ENCODE measurements around the gene C1orf94.
"Not testable (repeated sequence)": the region's sequence is repeated elsewhere in the genome, so short reads cannot be mapped to it uniquely, and the experiment has no call there.

Gene C1orf94

DNA sequence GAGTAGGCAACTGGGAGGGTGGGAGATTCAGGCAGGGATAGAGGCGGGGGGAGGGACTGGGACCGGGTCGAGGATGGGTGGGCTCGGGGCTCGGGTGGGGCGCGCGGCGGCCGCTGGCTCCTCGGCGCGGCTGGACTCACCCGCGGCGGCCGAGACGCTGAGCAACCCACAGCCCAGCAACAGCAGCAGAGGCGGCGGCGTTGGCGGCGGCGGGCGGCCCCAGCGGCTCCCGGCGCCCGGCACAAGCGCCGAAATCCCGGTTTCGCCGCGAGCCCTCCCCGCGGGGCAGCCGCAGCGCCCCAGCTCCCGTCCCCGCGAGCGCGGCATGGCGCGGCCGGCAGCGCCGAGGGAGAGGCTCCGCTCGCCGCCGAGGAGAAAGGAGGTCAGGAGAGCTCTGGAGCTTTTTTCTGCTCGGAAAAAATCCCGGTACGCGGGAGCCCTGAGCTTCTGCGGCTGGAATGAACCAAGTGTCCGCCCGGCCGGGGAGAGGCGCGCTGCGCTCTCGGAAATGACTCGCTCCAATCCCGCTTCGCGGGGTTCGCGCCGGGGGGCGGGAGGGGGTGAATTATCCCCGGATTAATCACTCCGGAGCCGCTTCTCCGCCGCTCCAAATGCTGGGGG, 11.8 kb upstream of the C1orf94 start, which contains the start of gene CSMD2:
Gene CSMD2 (minus strand): TSS at position 460 of the 621 bp plus-strand sequence. CDS start 133 bp downstream, at position 327.
- no peak for DNase-seq

DNA sequence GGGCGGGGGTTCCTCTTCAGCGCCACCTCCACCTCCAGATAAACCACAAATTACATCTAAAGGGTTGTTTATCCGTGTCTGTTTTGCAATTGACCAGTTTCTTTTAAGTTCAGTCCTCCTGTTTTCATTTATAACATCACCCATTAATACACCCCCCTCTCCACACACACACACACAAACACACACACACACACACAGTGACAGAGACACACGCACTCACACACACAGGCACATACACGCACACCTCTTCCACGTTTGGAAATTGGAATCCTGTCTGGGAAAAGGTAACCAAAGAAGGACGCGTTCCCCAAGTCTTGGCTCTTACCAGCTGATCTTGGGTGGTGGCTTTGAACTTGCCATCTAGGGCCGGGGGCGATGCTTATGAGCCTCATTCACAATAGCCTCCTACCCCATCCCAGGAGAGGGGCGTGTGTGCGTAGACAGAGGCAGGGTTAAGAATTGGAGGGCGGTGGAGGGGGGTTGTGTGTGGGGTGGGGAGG, 11.2 kb upstream of the C1orf94 start:
- DNase-seq: no peak

DNA sequence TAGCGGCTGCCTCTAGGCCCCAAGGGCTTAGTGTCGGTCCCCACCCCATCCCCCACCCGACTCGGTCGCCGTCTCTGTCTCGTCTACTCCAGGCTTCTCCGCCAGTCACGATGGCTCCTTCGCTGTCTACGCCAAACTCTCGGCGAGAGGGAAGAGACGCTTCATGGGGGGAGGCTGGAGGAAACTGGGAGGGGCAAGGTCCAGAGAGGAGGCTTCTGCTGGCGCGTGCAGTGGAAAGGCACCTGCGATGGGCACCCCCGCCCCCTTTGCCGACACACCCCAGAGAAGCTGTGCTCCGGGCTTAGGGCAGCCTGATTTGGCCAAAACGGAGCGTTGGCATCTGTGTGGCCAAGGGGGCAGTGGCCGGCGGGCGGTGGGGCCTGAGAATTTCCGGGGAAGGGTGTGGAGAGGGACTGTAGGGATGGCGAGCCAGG, 10.5 kb upstream of the C1orf94 start:
- no peak for DNase-seq

DNA sequence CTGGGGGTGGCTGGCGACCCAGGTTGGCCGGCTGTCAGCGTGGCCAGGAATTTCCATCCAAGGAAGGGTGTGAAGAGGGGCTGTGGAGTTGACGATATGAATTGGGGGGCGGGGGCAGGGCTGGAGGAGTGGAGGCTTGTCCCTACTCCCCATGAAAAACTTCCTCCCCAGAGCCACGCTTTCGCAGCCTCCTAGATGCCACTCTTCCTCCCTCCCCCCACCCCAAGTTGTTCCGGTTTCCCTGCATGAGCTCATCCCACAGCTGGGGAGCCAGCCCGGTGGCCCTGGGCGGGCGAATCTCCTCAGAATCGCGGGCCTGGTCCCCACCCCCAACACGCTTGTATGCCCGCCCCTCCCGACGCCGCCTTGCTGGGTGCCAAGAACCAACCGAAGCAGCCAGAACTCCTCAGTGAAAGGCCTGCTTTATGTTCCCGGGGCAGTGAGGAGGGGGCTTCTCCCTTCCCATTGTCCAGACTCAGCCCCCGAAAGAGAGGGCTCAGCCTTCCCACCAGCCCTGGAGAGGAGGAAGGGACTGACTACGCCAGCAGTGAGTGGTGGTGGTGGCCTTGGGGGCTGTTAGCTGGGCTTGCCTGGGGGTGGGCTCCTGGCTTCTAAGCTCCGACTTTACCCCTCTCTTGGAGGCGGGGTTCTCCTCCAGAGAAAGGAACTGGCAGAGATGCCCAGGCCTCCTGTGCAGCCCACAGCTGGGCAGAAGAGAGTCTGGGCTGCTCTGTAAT, 9.9 kb upstream of the C1orf94 start:
- no peak for DNase-seq

DNA sequence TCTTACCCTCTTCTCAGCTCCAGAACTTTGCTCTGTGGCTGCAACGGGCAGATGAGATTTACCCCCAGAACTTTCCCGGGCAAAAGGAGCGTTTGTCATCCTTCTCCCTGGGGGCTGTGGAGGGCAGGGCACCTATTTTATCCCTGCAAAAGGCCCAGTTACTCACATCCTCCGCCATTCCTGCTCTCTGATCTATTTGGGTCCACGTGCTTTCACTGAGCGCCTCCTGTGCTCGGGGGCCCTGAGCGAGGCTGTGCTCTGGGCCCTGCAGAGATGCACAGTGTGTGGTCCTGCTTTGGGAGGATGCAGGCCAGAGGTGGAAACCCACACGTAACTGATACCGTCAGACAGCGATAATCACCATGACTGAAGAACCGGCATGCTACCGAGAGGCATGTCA, 9.3 kb upstream of the C1orf94 start:
- DNase-seq: no peak

DNA sequence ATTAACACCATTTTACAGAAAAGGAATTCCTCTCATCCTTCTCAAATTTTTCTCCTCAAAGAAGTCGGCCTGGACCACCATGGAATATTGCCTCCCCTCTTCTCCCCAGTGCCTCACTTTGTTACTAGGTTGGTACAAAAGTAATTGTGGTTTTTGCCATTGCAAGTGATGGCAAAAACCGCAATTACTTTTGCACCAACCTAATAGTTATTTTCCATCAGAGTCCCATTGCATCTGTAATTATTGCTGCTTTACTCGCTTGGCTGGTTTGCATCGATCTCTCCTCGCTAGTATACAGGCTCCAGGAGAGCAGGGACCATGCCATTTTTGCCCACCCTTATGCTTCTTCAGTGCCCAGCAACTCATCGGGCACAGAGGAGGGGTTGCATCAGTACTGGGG, 963 bp upstream of the C1orf94 start:
- no peak for DNase-seq

DNA sequence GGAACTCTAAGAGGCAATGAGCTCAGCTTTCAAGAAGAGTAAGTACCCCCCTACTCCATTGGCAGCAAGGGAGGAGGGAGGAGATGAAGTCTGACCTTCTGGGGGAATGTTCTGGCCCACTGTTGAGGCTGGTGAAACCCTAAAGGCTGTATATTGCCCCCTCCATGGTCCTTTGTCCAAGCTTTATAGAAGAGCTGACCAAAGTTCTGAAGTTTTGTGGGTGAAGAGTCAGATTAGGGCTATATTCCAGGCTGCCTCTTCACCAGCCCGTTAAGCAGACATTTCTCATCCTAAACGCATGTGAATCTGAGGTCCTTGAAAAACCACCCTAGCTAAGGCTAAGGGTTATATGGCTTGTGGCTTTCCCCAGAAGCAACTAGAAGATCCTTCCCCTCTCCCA, 1.4 kb downstream of the C1orf94 start:
- no peak for DNase-seq

DNA sequence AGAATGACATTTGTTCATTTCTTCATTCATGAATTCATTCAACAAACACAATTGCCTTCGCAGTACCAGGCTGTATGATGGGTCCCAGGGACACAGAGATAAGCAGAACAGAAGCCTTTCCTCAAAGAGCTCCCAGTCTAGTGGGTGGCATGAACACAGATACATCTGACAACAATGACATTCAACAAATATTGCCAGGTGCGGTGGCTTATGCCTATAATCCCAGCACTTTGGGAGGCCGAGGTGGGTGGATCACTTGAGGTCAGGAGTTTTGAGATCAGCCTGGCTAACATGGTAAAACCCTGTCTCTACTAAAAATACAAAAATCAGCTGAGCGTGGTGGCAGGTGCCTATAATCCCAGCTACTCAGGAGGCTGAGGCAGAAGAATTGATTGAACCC, 6.7 kb downstream of the C1orf94 start:
- DNase-seq: not testable (repeated sequence)

DNA sequence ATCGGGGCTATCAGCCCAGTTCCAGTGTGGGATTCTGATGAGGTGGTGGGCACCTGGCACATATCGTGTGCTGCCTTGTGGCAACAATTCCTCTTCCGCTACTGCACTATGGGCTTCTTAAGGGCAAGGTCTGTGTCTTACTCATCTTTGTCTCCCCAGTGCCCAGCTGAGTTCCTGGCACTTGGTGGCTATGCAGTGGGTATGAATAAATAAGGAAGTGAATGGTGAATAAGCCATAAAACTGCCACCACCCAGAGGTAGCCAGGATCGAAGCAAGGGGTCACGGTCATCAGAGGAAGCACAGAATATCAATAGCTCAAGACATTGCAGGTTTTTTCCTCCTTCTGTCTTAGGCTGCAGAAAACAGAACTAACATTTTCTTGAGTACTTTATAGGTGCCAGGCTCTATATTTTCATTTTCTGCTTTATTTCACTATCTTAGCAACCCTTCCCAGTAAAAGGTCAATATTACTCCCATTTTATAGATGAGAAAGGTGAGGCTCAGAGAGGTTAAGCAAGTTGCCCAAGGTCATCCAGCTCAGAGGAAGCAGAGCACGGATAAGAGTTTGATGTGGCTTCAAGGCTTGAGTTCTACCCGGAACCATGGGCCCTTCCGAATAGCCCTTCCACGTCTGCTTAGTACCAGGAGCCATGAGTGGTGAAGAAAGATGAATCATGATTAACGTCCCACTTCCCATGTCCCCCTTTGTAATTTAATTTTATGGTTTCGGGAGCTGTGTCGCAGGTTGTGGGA, 10.2 kb downstream of the C1orf94 start:
- no peak for DNase-seq

DNA sequence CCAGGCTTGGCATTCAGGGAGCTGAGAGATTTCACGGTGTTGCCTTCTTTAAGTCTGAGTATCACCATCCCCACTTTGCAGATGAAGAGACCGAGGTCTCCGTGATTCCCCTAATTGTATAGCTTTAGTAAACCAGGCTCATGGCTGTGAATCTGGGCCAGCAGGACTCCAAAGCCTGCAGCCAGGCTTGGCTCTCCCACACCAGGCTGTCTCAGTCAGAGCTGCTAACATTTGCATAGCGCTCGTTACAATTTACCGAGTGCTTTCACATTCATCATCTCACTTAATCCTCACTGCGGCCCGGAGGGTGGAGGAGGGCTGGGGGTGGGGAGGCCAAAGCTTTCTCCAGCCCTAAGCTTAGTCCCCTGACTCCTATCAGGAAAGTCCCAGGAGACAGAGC, 11.7 kb downstream of the C1orf94 start:
- no peak for DNase-seq

DNA sequence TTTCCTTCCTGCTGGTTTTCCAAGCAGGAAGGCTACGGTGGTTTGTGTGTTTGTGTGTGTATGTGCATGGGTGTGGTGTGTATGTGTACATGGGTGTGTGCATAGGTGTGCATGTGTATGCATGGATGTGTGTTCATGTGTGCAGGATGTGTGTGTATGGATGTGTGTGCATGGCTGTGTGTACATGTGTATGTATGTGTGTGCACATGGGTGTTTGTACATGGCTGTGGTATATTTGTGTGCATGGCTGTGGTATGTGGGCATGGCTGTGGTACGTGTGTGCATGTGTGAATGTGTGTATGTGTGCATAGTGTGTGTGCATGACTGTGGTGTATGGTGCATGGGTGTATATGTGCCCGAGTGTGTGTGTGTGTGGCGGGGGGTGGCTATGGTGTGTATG, 12.3 kb downstream of the C1orf94 start:
- no peak for DNase-seq

DNA sequence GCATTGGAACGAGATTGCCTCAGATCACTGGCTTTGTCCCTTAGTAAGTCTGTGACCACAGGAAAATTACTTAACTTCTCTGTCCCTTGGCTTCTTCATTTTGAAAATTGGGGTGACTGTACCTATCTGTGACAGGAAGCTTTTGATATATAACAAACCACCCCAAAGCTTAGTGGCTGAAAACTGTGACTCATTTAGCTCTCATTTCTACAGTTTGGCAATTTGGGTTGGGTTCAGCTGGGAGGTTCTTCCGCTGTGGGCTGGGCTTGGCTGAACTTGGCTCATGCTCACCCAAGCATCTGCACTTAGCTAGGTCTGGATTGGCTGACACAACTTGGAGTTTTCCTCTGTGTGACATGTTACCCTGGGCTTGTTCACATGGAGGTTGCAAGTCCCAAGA, 14.0 kb downstream of the C1orf94 start:
- no peak for DNase-seq

DNA sequence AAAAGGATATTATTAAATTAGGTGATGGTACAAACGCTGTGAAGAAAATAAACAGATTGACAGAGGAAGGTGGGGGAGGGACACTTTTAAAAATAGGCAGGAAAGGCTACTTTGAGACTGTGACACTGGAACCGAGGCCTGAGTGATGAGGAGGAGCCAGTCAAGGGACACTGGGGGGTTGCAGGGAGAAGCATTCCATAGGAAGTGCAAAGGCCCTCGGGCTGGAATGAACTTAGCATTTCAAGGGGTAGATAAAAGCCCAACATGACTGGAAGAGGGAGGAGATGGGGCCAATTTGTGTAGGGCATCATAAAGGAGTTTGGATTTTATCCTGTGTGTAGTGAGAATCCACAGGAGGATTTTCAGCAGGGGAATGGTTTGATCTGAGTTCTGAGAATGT, 15.9 kb downstream of the C1orf94 start:
- no peak for DNase-seq

DNA sequence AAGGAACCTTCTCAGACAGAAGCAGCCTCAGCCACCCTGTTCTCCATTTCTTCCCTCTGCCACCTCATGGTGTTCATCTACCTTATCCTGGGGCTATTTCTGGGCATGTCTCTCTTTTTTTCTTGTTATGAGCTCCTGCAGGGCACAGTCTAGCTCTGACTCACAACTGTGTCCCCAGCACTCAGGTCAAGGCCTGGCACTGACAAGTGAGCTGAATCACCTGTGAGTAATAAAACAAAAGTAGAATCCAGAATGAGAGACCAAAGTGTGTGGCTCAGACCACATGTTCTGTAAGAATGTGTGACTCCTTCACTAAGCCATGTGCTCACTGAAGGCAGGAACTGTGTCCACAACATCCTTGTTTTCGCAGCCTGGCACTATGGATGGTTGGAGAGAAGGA, 23.2 kb downstream of the C1orf94 start:
- no peak for DNase-seq

DNA sequence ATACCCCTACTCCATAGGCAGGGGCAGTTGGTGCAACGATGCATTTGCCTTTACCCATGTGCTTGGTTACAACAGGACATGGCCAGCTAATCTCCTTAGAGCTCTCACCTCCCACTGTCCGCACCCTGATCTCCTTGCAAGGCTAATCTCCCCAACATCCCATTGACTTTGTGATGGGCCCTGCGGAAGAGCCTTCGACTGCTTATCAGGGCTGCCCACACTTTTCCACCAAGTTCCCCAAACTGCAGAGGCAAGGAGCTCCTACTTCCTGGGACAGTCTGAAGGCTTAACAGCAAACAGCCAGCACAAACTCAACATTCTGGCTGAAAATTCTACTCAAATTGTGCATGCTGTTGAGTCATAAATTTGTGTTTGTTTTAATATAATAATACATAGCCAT, 36.0 kb downstream of the C1orf94 start:
- no peak for DNase-seq

DNA sequence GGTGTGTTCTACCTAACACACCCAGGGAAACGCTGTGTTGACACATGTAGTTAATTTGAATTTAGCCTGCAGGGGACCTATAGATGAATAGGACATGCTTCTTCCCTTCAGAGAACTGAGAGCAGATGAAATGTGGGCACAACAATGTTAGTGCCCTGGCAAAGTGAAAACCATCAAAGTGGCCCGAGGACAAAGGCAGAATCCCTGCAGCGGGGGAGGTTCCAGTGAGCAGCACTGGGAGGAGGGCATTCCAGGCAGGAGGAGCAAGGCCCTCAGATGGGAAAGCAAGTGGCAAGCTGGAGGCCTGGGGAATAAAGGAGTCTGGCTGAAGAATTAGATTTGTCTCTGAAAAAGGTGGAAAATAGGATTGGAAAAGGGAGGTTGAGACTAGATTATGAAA, 37.2 kb downstream of the C1orf94 start:
- DNase-seq: no peak

DNA sequence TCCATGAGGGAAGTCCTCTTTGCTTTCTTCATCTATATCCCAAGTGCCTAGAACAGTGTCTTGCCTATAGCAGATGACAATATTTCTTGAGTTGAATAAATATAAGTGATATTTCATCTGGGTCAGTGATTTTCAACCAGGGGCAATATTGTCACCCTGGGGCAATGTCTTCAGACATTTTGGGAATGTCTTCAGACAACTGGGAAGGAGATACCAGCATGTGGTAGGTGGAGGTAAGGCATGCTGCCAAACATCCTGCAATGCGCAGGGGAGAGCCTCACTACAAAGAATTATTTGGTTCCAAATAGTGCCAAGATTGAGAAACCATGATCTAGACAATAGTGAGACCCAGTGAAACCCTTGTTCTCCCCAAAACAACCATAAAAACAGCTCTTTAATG, 54.7 kb downstream of the C1orf94 start:
- DNase-seq: no peak

DNA sequence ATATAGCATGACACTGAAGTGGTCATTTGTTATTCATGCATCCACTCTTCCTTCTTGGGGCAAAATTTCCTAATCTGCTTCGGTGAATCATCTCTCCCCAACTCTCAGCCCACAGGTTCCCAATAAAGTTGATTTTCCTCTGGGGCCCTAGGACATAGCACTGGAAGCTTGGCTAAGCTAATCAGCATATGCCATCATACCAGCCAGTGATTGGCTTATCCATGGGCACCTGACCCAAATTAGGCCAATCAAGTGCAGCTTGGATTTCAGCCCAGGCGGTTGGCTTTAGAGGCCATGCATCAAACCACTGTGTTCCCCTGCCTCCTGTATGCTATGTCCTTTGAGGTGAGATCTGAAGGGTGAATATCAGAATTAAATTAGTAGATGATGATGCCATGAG, 58.9 kb downstream of the C1orf94 start:
- no peak for DNase-seq

DNA sequence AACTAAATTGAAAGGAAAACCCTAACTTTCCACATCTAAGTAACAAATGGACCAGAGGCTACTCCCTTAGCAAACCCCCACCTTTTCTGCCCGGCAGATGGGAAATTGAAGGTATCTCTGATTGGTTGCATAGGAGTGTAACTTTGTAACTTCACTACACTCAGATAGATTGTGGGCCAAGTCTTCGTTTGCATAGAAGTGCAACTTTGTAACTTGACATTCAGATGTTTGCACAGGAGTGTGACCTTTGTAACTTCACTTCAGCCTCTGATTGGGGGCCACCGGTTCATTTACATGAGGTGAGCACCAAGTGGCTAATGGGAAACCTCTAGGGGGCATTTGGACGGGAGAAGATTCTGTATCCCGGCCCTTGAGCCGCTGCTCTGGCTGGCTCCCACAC, 59.4 kb downstream of the C1orf94 start:
- DNase-seq: no peak

DNA sequence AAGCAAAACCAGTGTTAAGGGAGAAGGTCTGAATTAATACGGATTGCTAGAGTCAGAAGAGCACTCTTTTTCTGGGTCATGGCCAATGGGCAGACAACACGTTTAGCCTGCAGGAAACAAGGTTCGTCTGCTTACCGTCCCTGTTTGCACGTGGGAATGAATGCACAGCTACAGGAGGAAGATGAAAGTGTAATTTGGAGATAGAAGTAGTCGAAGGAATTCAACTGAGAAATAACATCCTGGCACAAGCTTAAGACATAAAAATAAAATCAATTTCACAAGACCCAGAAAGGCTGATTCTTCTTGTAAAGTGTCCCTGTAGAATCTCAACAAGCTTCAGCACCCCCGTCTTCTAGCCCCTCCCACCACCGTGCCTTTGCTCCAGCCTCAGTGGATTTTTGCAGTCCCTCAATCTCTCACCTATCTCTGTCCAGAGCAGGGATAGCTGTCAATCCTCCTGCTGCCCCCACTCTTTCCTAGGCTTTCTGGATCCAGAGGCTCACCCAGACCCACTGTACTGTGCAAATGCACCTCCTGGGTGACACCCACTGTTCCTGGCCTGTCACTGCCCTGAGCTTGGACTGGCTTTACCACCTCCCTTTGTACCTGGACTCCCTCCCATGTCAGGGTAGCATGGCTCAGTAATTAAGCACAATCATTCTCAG, 60.6 kb downstream of the C1orf94 start:
- DNase-seq: no peak

DNA sequence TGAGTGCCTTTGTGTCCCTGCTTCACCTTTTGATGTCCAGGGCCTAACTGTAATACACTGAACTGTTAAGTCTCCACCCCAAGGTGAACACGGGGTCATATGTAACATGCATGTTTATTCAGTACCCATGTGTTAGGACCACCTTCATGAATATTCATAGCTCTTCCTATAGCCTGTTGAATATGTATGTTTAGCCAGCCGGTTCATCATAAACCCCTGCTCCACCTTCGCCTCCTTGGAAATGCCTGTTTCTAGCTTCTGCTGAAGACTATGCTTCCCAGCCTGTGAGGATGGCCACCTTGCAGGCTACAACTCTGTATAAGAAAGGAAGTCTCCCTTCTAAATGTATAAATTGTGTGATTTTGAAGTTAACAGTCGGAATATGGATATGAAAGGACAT, 69.3 kb downstream of the C1orf94 start:
- DNase-seq: no peak

DNA sequence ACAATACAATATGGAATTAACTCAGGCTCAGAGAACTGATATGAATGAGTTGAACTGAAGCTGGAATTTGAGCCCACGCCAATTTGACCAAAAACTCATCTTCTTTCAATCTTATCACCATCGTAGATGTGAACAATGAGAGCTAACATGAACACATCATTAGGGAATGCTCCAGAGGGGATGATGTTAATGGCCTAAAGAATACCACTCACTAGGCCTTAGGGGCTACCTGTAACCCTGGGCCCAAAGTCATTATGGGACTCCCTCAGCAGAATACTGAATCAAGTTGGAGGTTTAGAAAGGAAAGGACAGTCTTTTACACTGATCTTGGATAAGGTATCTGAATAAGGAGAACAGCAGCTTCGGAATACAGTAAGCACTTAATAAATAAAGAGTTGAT, 73.6 kb downstream of the C1orf94 start:
- DNase-seq: no peak
